GM12878 (cell line): ENCODE measurements around the gene P2RY11. TPM values are rescaled to one million over a fixed set of nuclear protein-coding genes. Genes with fewer than 3 reads are reported as not detected.
A peak's percentile ranks its signal among the peaks of the same experiment; 100 is the strongest.

Experiments used
- BHLHE40 ChIP-seq, 2 experiments: fragments of 450-650 bp in 1 of 2; IDR thresholded peaks; 2 replicates each; pipeline ENCODE4 v1.6.1; 2011 to 2017; ENCODE audit warnings: low read depth in 2 of 2, borderline replicate concordance in 1 of 2, improper control_type of control experiment in 1 of 2, low read length in 1 of 2, mild to moderate bottlenecking in 1 of 2
- DPF2 ChIP-seq: fragments of 450-650 bp; IDR thresholded peaks from 2 replicates; pipeline ENCODE4 v1.6.1; 2017; ENCODE audit warnings: mild to moderate bottlenecking
- GABPA ChIP-seq: IDR thresholded peaks from 2 replicates; pipeline ENCODE4 v1.6.1; 2014; ENCODE audit warnings: antibody characterized with exemption, low read depth, mild to moderate bottlenecking, inconsistent platforms
- HDAC2 ChIP-seq: fragments of 200-600 bp; sonication (generic); IDR thresholded peaks from 2 replicates; pipeline ENCODE4 v1.6.1; 2017
- MTA2 ChIP-seq: fragments of 450-650 bp; IDR thresholded peaks from 2 replicates; pipeline ENCODE4 v1.6.1; 2016; ENCODE audit warnings: low read depth, mild to moderate bottlenecking, moderate library complexity
- MTA3 ChIP-seq: IDR thresholded peaks from 2 replicates; pipeline ENCODE4 v1.6.1; 2012; ENCODE audit warnings: low read length, inconsistent platforms, borderline replicate concordance
- NR2F1 ChIP-seq: fragments of 450-650 bp; conservative IDR thresholded peaks from 2 replicates; pipeline ENCODE4 v1.6.1; 2017; ENCODE audit warnings: mild to moderate bottlenecking
- PAX5 ChIP-seq: IDR thresholded peaks from 2 replicates; pipeline ENCODE4 v1.6.1; 2011; ENCODE audit warnings: low read depth, low read length, borderline replicate concordance
- RAD21 ChIP-seq: IDR thresholded peaks from 2 replicates; pipeline ENCODE4 v1.6.1; 2011; ENCODE audit warnings: mild to moderate bottlenecking, low read depth, low read length, moderate library complexity; ENCODE audit not compliant: insufficient read depth
- RAD51 ChIP-seq: fragments of 450-650 bp; IDR thresholded peaks from 2 replicates; pipeline ENCODE4 v1.6.1; 2016; ENCODE audit warnings: moderate library complexity, mild to moderate bottlenecking, inconsistent platforms
- RB1 ChIP-seq: fragments of 450-650 bp; formaldehyde crosslinking; IDR thresholded peaks from 2 replicates; pipeline ENCODE4 v1.6.1; 2017; ENCODE audit warnings: mild to moderate bottlenecking, borderline replicate concordance
- SP1 ChIP-seq: IDR thresholded peaks from one replicate; pipeline ENCODE4 v1.6.1; 2011; ENCODE audit warnings: low read depth, low read length
- SPI1 ChIP-seq: IDR thresholded peaks from 2 replicates; pipeline ENCODE4 v1.6.1; 2011; ENCODE audit warnings: low read depth, mild to moderate bottlenecking, low read length, moderate library complexity, borderline replicate concordance; ENCODE audit not compliant: insufficient read depth
- SREBF2 ChIP-seq: IDR thresholded peaks from 2 replicates; pipeline ENCODE4 v1.6.1; 2012; ENCODE audit warnings: mild to moderate bottlenecking, low read length
- STAT1 ChIP-seq: fragments of 450-650 bp; conservative IDR thresholded peaks from 2 replicates; pipeline ENCODE4 v1.6.1; 2014; ENCODE audit warnings: antibody characterized with exemption, mild to moderate bottlenecking
- SUZ12 ChIP-seq: fragments of 200-600 bp; sonication (generic); IDR thresholded peaks from one replicate; pipeline ENCODE4 v1.6.1; 2018; ENCODE audit warnings: antibody characterized with exemption, mild to moderate bottlenecking; ENCODE audit not compliant: unreplicated experiment
- ZNF384 ChIP-seq: IDR thresholded peaks from 2 replicates; pipeline ENCODE4 v1.6.1; 2012; ENCODE audit warnings: low read depth, mild to moderate bottlenecking, low read length, improper control_type of control experiment, borderline replicate concordance
- polyA plus RNA-seq, 11 experiments: library from polyadenylated mRNA; depleted of rRNA in 4 of 11; unstranded in 6 of 11; stranded (reverse) in 5 of 11; fragments of >200 nt; fragmentation: Nextera tagmentation in 4 of 11; fragmentation: Illumina TruSeq in 1 of 11; extraction: Ambion mirVana in 4 of 11; extraction: Trizol in 1 of 11; gene quantifications; 1 replicate in 1 of 11; 2 replicates in 10 of 11; pipeline versions ENCODE4 v1.2.1 to v1.2.3, GENCODE V29; 2011 to 2016; ENCODE audit warnings: inconsistent platforms in 2 of 11, missing spikeins in 2 of 11, low read depth in 1 of 11
- total RNA-seq, 4 experiments: library from RNA; depleted of rRNA in 3 of 4; stranded (reverse); fragments of >200 nt in 3 of 4; fragmentation: Illumina TruSeq in 1 of 4; extraction: Trizol in 1 of 4; gene quantifications; 2 replicates each; pipeline versions ENCODE4 v1.2.1 to v1.2.3, GENCODE V29; 2013 to 2021
- TF ChIP-seq, protein P1 (sequence below): fragments of 450-650 bp; formaldehyde crosslinking; IDR thresholded peaks from 2 replicates; pipeline ENCODE4 v1.4.0; 2022; ENCODE audit warnings: mild to moderate bottlenecking, moderate library complexity
- TF ChIP-seq, protein P2 (sequence below): fragments of 450-650 bp; conservative IDR thresholded peaks from 2 replicates; pipeline ENCODE4 v1.6.1; 2017; ENCODE audit warnings: mild to moderate bottlenecking, moderate library complexity
- TF ChIP-seq, protein P3 (sequence below): IDR thresholded peaks from 2 replicates; pipeline ENCODE4 v1.6.1; 2011; ENCODE audit warnings: borderline replicate concordance, low read depth, mild to moderate bottlenecking, moderate library complexity, low read length; ENCODE audit not compliant: insufficient read depth, poor library complexity, severe bottlenecking
- TF ChIP-seq, protein P4 (sequence below): IDR thresholded peaks from 2 replicates; pipeline ENCODE4 v1.6.1; 2012; ENCODE audit warnings: low read depth, low read length, improper control_type of control experiment

Gene P2RY11
- total and polyA plus RNA-seq, 10 of the 15 experiments (the other 5 are each of a cell fraction or from before 2014, with no cell fraction given): 0.14 to 46.5 (median 7.6) TPM

DNA sequence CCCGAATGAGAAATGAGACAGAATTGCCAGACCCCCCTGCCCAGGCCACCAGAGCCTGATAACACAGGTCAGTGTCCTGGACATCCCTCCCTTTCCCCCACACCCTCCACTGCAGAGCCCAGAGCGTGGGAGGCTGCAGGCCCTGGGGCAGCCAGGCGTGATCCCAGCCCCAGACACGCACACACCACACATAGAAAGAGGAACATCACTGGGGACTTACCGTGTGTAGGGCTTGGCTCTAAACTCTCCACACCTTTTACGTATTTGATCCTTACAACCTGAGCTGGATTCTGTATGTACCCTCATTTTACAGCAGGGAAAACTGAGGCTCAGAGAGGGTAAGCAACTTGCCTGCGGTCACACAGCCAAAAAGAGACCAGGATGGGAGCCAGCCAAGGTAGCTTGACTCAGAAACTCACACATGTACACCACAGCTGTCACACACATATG, 8.7 kb upstream of the P2RY11 start (continued):
- TF ChIP-seq, protein P1, sequence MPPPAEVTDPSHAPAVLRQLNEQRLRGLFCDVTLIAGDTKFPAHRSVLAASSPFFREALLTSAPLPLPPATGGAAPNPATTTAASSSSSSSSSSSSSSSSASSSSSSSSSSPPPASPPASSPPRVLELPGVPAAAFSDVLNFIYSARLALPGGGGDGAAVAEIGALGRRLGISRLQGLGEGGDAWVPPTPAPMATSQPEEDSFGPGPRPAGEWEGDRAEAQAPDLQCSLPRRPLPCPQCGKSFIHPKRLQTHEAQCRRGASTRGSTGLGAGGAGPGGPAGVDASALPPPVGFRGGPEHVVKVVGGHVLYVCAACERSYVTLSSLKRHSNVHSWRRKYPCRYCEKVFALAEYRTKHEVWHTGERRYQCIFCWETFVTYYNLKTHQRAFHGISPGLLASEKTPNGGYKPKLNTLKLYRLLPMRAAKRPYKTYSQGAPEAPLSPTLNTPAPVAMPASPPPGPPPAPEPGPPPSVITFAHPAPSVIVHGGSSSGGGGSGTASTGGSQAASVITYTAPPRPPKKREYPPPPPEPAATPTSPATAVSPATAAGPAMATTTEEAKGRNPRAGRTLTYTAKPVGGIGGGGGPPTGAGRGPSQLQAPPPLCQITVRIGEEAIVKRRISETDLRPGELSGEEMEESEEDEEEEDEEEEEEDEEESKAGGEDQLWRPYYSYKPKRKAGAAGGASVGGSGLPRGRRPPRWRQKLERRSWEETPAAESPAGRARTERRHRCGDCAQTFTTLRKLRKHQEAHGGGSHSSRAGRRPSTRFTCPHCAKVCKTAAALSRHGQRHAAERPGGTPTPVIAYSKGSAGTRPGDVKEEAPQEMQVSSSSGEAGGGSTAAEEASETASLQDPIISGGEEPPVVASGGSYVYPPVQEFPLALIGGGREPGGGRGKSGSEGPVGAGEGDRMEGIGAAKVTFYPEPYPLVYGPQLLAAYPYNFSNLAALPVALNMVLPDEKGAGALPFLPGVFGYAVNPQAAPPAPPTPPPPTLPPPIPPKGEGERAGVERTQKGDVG (CRISPR knock-in tag): no peak
- TF ChIP-seq RAD21: peak; percentile 33; the same call in 1 of the 2 replicates
- TF ChIP-seq, protein P2, sequence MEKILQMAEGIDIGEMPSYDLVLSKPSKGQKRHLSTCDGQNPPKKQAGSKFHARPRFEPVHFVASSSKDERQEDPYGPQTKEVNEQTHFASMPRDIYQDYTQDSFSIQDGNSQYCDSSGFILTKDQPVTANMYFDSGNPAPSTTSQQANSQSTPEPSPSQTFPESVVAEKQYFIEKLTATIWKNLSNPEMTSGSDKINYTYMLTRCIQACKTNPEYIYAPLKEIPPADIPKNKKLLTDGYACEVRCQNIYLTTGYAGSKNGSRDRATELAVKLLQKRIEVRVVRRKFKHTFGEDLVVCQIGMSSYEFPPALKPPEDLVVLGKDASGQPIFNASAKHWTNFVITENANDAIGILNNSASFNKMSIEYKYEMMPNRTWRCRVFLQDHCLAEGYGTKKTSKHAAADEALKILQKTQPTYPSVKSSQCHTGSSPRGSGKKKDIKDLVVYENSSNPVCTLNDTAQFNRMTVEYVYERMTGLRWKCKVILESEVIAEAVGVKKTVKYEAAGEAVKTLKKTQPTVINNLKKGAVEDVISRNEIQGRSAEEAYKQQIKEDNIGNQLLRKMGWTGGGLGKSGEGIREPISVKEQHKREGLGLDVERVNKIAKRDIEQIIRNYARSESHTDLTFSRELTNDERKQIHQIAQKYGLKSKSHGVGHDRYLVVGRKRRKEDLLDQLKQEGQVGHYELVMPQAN: no peak
- TF ChIP-seq DPF2: peak; percentile 70
- no peak for TF ChIP-seq RAD51
- TF ChIP-seq BHLHE40 (IDR thresholded peaks at IDR 0.05; ENCODE audit: borderline replicate concordance in 1 of 2, low read depth in 2 of 2, low read length in 1 of 2): peak; percentile 68 to 82
- TF ChIP-seq, protein P3, sequence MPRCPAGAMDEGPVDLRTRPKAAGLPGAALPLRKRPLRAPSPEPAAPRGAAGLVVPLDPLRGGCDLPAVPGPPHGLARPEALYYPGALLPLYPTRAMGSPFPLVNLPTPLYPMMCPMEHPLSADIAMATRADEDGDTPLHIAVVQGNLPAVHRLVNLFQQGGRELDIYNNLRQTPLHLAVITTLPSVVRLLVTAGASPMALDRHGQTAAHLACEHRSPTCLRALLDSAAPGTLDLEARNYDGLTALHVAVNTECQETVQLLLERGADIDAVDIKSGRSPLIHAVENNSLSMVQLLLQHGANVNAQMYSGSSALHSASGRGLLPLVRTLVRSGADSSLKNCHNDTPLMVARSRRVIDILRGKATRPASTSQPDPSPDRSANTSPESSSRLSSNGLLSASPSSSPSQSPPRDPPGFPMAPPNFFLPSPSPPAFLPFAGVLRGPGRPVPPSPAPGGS: peak; percentile 97
- peak; percentile 76; the same call in 1 of the 2 replicates for TF ChIP-seq SPI1
- TF ChIP-seq GABPA: no peak
- 0 out of 2 replicates have a peak, but pooled peaks have one; percentile 13 for TF ChIP-seq NR2F1
- no peak for TF ChIP-seq RB1
- peak; percentile 100 for TF ChIP-seq PAX5
- TF ChIP-seq MTA3: 0 out of 2 replicates have a peak, but pooled peaks have one; percentile 17
- TF ChIP-seq SREBF2: no peak
- no peak for TF ChIP-seq STAT1
- no peak for TF ChIP-seq HDAC2
- peak; percentile 76 for TF ChIP-seq SP1
- TF ChIP-seq, protein P4, sequence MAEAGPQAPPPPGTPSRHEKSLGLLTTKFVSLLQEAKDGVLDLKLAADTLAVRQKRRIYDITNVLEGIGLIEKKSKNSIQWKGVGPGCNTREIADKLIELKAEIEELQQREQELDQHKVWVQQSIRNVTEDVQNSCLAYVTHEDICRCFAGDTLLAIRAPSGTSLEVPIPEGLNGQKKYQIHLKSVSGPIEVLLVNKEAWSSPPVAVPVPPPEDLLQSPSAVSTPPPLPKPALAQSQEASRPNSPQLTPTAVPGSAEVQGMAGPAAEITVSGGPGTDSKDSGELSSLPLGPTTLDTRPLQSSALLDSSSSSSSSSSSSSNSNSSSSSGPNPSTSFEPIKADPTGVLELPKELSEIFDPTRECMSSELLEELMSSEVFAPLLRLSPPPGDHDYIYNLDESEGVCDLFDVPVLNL: no peak
- no peak for TF ChIP-seq ZNF384
- TF ChIP-seq SUZ12: no peak
- no peak; the same call in 1 of the 2 replicates for TF ChIP-seq MTA2
